ENCODE measurements around the gene EDN3. TPM values are rescaled to one million over a fixed set of nuclear protein-coding genes. Genes with fewer than 3 reads are reported as not detected.

EDN3 gene
- total and polyA plus RNA-seq, 12 donors: 0.16 to 2.1 (median 0.45) TPM

DNA sequence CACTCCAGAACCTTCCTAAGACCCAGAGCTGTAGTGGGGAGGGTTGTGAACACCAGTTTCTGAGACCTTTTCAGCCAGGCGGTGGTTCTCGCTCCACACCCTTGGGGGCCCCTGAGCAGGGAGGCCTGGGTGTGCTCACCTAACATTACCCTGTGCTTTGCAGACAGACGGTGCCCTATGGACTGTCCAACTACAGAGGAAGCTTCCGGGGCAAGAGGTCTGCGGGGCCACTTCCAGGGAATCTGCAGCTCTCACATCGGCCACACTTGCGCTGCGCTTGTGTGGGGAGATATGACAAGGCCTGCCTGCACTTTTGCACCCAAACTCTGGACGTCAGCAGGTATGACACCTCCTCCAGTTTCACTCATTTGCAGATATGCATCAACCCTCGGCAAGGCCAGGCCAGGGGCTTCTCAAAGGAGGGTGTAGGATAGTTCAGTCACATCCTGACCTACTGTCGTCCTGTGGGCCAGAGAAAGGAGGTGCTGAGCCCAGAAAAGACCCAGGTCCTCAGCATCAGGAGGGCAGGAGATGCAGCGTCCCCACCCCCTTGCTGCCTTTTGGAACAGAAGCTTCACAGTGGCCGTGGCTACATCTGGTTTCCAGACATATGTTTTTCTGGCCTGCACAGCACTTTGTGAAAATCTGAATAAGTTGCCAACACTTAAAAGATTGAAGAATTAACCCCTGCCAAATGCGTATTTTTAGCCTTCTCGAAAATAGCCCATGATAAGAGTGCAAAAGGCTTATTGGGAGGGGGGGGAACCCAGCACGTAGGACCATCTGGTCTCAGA lies 20.6 kb downstream of the EDN3 start:
- no peak overlapping the region for H3K4me3 ChIP-seq
- no peaks in the 10 kb centered on the region for H3K27me3 ChIP-seq
- WGBS, 4 donors: 69 to 89% (median 86%) methylated on average over 8 to 16 of the region's 16 CpGs
- intact Hi-C loops (cut with DNase I): no loop called here
- DNase-seq: no peak
- TF ChIP-seq CTCF (IDR thresholded peaks at IDR 0.05) (no peak), POLR2A (IDR thresholded peaks at IDR 0.05) (no peak)
- no peaks in the 10 kb centered on the region for H3K9me3 ChIP-seq (replicated peaks in 1 of 3)
- H3K4me1 ChIP-seq (replicated peaks in 1 of 2): no peaks in the 10 kb centered on the region
- no peak overlapping the region for H3K27ac ChIP-seq
- H3K36me3 ChIP-seq (replicated peaks in 1 of 2): no peaks in the 10 kb centered on the region

DNA sequence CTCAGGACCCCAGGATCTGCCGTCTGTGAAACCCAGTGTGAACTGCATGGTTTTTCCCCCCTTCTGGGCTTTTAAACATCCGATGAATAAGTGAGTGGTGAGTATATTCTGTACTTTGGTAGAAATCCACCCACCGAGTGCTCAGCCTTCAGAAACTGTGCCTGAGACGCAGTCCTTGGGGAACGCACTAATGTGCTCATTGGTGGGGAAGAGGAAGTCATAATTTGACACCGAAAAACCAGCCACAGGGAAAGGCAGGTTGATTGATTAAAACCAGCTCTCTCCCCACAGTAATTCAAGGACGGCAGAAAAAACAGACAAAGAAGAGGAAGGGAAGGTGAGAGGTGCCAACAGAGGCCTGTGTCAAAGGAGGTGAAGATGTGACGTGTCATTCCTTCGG lies 21.7 kb downstream of the EDN3 start:
- intact Hi-C loops (cut with DNase I): no loop called here
- WGBS, 4 donors: 51 to 62% (median 56%) methylated on average over 9 of the region's 9 CpGs

DNA sequence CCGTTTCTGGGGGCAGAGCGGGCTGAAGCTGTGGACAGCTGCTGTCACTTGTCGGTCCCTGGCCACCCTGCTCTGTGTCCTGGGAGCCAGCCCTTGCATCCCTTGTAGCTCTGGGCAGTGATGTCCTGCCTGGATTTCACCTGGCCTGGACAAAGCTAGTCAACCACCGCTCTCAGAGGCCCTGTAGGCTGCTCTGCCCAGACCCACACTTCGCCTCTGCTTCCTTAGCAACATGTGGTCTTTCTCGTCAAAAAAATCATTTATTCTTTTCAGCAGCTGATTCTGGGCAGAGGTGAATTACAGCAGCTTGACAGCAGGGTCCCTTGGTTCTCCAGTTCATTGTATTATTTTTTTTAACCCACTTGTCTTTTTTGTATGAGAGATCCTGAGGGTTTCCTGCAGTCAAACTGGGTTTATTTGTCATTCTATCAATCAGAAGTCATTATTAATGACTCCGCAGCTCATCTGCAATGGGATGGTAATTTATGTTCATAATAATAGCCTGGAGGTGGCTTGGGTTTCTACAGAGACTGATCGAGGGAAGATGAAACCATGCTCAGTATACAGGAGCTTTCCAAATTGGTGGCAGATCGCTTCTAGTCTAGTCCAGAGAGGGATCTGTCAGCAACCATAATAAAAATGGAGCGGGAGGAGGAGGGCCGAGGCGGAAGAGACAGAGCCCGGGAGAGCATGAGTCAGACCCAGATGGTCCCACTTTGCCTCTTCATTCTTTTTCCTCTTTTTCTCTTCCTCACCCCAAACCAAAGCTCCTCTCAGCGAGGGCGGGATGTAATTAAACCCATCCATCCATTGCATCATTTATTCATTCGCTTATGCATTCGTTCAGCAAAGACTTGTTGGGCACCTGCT lies 22.4 kb downstream of the EDN3 start:
- Histone ChIP-seq H3K4me1 (replicated peaks in 1 of 2) (no peaks in the 10 kb centered on the region), H3K27me3 (no peaks in the 10 kb centered on the region), H3K36me3 (replicated peaks in 1 of 2) (no peaks in the 10 kb centered on the region), H3K4me3 (no peak overlapping the region), H3K27ac (no peak overlapping the region), H3K9me3 (replicated peaks in 1 of 3) (no peaks in the 10 kb centered on the region)
- 78 to 83% (median 83%) methylated on average over 16 to 17 of the region's 17 CpGs for WGBS, 4 donors
- no peak for DNase-seq
- TF ChIP-seq CTCF (IDR thresholded peaks at IDR 0.05) (no peak), POLR2A (IDR thresholded peaks at IDR 0.05) (no peak)
- intact Hi-C loops (cut with DNase I): no loop called here

More for the DNA sequence above, 21.7 kb downstream of the EDN3 start:
- Histone ChIP-seq H3K4me3 (no peak overlapping the region), H3K36me3 (replicated peaks in 1 of 2) (no peaks in the 10 kb centered on the region), H3K27me3 (no peaks in the 10 kb centered on the region), H3K27ac (no peak overlapping the region), H3K9me3 (replicated peaks in 1 of 3) (no peaks in the 10 kb centered on the region), H3K4me1 (replicated peaks in 1 of 2) (no peaks in the 10 kb centered on the region)
- TF ChIP-seq POLR2A (IDR thresholded peaks at IDR 0.05): no peak
- no peak for TF ChIP-seq CTCF (IDR thresholded peaks at IDR 0.05)
- no peak for DNase-seq

- Histone ChIP-seq H3K36me3 (replicated peaks in 1 of 2) (no peaks in the 10 kb centered on the region), H3K27me3 (no peaks in the 10 kb centered on the region), H3K27ac (no peak overlapping the region), H3K9me3 (replicated peaks in 1 of 3) (no peaks in the 10 kb centered on the region), H3K4me3 (no peak overlapping the region), H3K4me1 (replicated peaks in 1 of 2) (no peaks in the 10 kb centered on the region)
- DNase-seq: no peak
- no peak for TF ChIP-seq CTCF (IDR thresholded peaks at IDR 0.05)
- no peak for TF ChIP-seq POLR2A (IDR thresholded peaks at IDR 0.05)
- 81 to 92% (median 87%) methylated on average over 5 of the region's 5 CpGs for WGBS, 4 donors
- intact Hi-C loops (cut with DNase I): no loop called here
Observed at GRCh38 chr20:59323731-59324130, 23.3 kb downstream of the EDN3 start.
